22Rv1 (cell line): ENCODE measurements around the gene TGFBR2.

Experiments
- H3K27ac ChIP-seq: fragments of 450-650 bp; 2 replicates; pipeline ENCODE4 v1.5.1; 2017
- CTCF ChIP-seq: fragments of 450-650 bp; IDR thresholded peaks from 2 replicates; pipeline ENCODE4 v1.5.1; 2017; ENCODE audit warnings: mild to moderate bottlenecking
- ZFX ChIP-seq: fragments of 450-650 bp; IDR thresholded peaks from 2 replicates; pipeline ENCODE4 v1.6.1; 2017; ENCODE audit warnings: antibody characterized with exemption, borderline replicate concordance

TGFBR2 gene

GRCh38 chr3:30742796-30743619 lies 136.6 kb downstream of the TGFBR2 start:
- TF ChIP-seq CTCF (no peak), ZFX (no peak)
- no peak overlapping the region for H3K27ac ChIP-seq
